CD14-positive monocyte (primary cell): ENCODE results near the gene PSKH1. TPM values are rescaled to one million over a fixed set of nuclear protein-coding genes. Genes with fewer than 3 reads are reported as not detected.
A peak's percentile ranks its signal among the peaks of the same experiment; 100 is the strongest.

Experiments
- DNase-seq, 3 donors: peaks; one replicate each; pipeline ENCODE4 v3.0.0-alpha.2; 2011 to 2022
- H2AFZ ChIP-seq: 2 replicates; pipeline ENCODE4 v1.6.0; 2012; ENCODE audit warnings: mild to moderate bottlenecking, low read depth, low read length, inconsistent platforms; ENCODE audit not compliant: insufficient read depth, poor library complexity, severe bottlenecking
- H3K27ac ChIP-seq, 2 donors: 1 replicate in 1 of 2; 2 replicates in 1 of 2; pipeline ENCODE4 v1.5.1; 2012 to 2013; ENCODE audit warnings: low read length in 2 of 2, control low read depth in 1 of 2, inconsistent platforms in 1 of 2, low read depth in 1 of 2, mild to moderate bottlenecking in 1 of 2
- H3K27me3 ChIP-seq, 2 donors: one replicate each; pipeline versions ENCODE4 v1.6.0 to v1.6.1; 2011 to 2013; ENCODE audit warnings: low read length in 2 of 2; ENCODE audit not compliant: control insufficient read depth in 2 of 2, insufficient read depth in 2 of 2
- H3K36me3 ChIP-seq, 2 donors: replicated peaks in 1 of 2; 1 replicate in 1 of 2; 2 replicates in 1 of 2; pipeline versions ENCODE4 v1.5.1 to v1.6.1; 2012 to 2013; ENCODE audit warnings: low read length in 2 of 2, control low read depth in 1 of 2, inconsistent platforms in 1 of 2, mild to moderate bottlenecking in 1 of 2; ENCODE audit not compliant: insufficient read depth in 2 of 2, control insufficient read depth in 1 of 2
- H3K4me1 ChIP-seq, 2 donors: 1 replicate in 1 of 2; 2 replicates in 1 of 2; pipeline versions ENCODE4 v1.5.1 to v1.6.1; 2012 to 2013; ENCODE audit warnings: low read length in 2 of 2, control low read depth in 1 of 2, inconsistent platforms in 1 of 2, mild to moderate bottlenecking in 1 of 2, moderate library complexity in 1 of 2; ENCODE audit not compliant: insufficient read depth in 2 of 2, control insufficient read depth in 1 of 2
- H3K4me2 ChIP-seq: replicated peaks from 2 replicates; pipeline ENCODE3; 2012; ENCODE audit warnings: low read length, moderate library complexity, mild to moderate bottlenecking; ENCODE audit not compliant: poor library complexity, severe bottlenecking; ENCODE audit errors: extremely low read depth
- H3K4me3 ChIP-seq, 3 experiments: fragments of 200-600 bp in 1 of 3; sonication (generic) in 1 of 3; replicated peaks in 1 of 3; 1 replicate in 2 of 3; 2 replicates in 1 of 3; pipeline ENCODE4 v1.5.1; 2011 to 2013; ENCODE audit warnings: low read length in 3 of 3, mild to moderate bottlenecking in 3 of 3, control low read depth in 2 of 3, low read depth in 2 of 3, inconsistent platforms in 1 of 3, moderate library complexity in 1 of 3
- H3K79me2 ChIP-seq: 2 replicates; pipeline ENCODE4 v1.6.0; 2012; ENCODE audit warnings: mild to moderate bottlenecking, control low read depth, inconsistent platforms, low read length, moderate library complexity; ENCODE audit not compliant: insufficient read depth
- H3K9ac ChIP-seq: 2 replicates; pipeline ENCODE4 v1.6.0; 2017; ENCODE audit warnings: low read length, mild to moderate bottlenecking; ENCODE audit not compliant: insufficient read depth, poor library complexity, severe bottlenecking
- H3K9me3 ChIP-seq, 2 donors: replicated peaks in 1 of 2; 1 replicate in 1 of 2; 2 replicates in 1 of 2; pipeline versions ENCODE4 v1.5.1 to v1.6.1; 2012 to 2013; ENCODE audit warnings: low read length in 2 of 2, control low read depth in 1 of 2; ENCODE audit not compliant: control insufficient read depth in 1 of 2, insufficient read depth in 1 of 2
- H4K20me1 ChIP-seq: 2 replicates; pipeline ENCODE4 v1.6.0; 2012; ENCODE audit warnings: mild to moderate bottlenecking, low read length, control low read depth, moderate library complexity; ENCODE audit not compliant: insufficient read depth
- H3K27ac Mint-ChIP-seq, 7 donors: one replicate each; pipeline ENCODE4 v1.8.0; 2020; ENCODE audit warnings: mild to moderate bottlenecking in 7 of 7, mixed read lengths in 7 of 7, moderate library complexity in 6 of 7, inconsistent platforms in 2 of 7
- H3K27me3 Mint-ChIP-seq, 3 donors: one replicate each; pipeline ENCODE4 v1.8.0; 2021 to 2022; ENCODE audit warnings: low read depth in 3 of 3, mild to moderate bottlenecking in 3 of 3, mixed read lengths in 3 of 3, moderate library complexity in 3 of 3, inconsistent platforms in 1 of 3
- H3K36me3 Mint-ChIP-seq, 2 donors: one replicate each; pipeline ENCODE4 v1.8.0; 2020; ENCODE audit warnings: mixed read lengths in 2 of 2, inconsistent platforms in 1 of 2, mild to moderate bottlenecking in 1 of 2
- H3K4me1 Mint-ChIP-seq: one replicate; pipeline ENCODE4 v1.8.0; 2020; ENCODE audit warnings: mild to moderate bottlenecking, mixed read lengths
- H3K4me3 Mint-ChIP-seq, 2 donors: one replicate each; pipeline ENCODE4 v1.8.0; 2020; ENCODE audit warnings: mild to moderate bottlenecking in 2 of 2, mixed read lengths in 2 of 2, moderate library complexity in 1 of 2
- H3K9me3 Mint-ChIP-seq, 7 donors: one replicate each; pipeline ENCODE4 v1.8.0; 2020 to 2022; ENCODE audit warnings: mixed read lengths in 7 of 7, mild to moderate bottlenecking in 6 of 7, moderate library complexity in 6 of 7, inconsistent platforms in 2 of 7
- WGBS: methylation state at CpG from one replicate; pipeline ENCODE4 v1.1.5; 2013; ENCODE audit warnings: missing lambda C conversion rate; ENCODE audit not compliant: insufficient coverage; 5-methylcytosine and 5-hydroxymethylcytosine counted together
- intact Hi-C, 2 donors: fragments of 100-400 bp; cut with micrococcal nuclease; formaldehyde crosslinking; loops; one replicate each; pipeline versions ENCODE4 v1.15.0 to v1.15.1; 2023
- polyA plus RNA-seq, 3 donors: library from polyadenylated mRNA; depleted of rRNA in 1 of 3; unstranded in 2 of 3; stranded (reverse) in 1 of 3; fragments of 300-500 nt in 2 of 3; fragments of >200 nt in 1 of 3; fragmentation: Illumina TruSeq in 2 of 3; gene quantifications; 1 replicate in 2 of 3; 2 replicates in 1 of 3; pipeline ENCODE4 v1.2.3, GENCODE V29; 2012 to 2021
- TF ChIP-seq, protein P1 (sequence below): fragments of 200-600 bp; IDR thresholded peaks from one replicate; pipeline ENCODE4 v1.8.0; 2022; ENCODE audit warnings: antibody characterized with exemption, mild to moderate bottlenecking

PSKH1 gene
- polyA plus RNA-seq, 3 donors: 11.0 to 19.7 (median 16.8) TPM

DNA sequence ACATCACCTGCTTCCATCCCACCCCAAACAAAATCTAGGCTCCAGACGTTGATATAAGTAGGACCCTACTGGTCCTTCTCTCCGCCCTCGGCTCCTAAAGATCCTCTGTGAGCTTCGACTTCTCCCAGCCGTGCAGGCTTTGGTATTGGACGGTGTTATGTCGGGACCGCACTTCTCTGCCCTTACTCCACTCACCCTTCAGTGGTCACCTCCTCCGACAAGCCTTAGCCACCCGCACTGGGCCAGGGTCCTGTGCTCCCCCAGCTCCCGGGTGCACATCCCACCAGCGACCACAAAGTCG lies 42.0 kb downstream of the PSKH1 start:
- H3K9me3 Mint-ChIP-seq: peaks cover 0 to 1% (median 0%) of the 10 kb centered on the region in 7 donors
- no peak for DNase-seq
- peaks cover 36 to 65% of the 10 kb centered on the region in 2 donors for H3K36me3 Mint-ChIP-seq
- intact Hi-C loops: loop anchor here (5.0 to 10.0 kb wide), 5 partner anchors 43 to 128 kb away; partner anchors contain the start of genes EDC4 (in 1 of the 2), PSKH1 (in 1 of the 2), RANBP10 (in 1 of the 2) and TSNAXIP1 (in 1 of the 2)
- peak overlapping the region; percentile 75 for H3K4me2 ChIP-seq
- peaks cover 30% of the 10 kb centered on the region for H3K79me2 ChIP-seq
- WGBS: 93% methylated on average over 13 of the region's 13 CpGs
- H3K36me3 ChIP-seq: peaks cover 40 to 50% of the 10 kb centered on the region in 2 donors
- H3K4me3 ChIP-seq: peak overlapping the region in 2 of 3 experiments; percentile 90 to 93
- H3K4me1 ChIP-seq: peaks cover 25 to 36% of the 10 kb centered on the region in 2 donors
- peak overlapping the region; percentile 41 to 93 for H3K27ac ChIP-seq
- H3K27me3 ChIP-seq: no peaks in the 10 kb centered on the region
- H3K27ac Mint-ChIP-seq: peak overlapping the region in 6 of 7 donors; percentile 91 to 98 (median 96)
- peak overlapping the region; percentile 98 to 99 for H3K4me3 Mint-ChIP-seq
- H3K4me1 Mint-ChIP-seq: peaks cover 32% of the 10 kb centered on the region
- TF ChIP-seq, protein P1, sequence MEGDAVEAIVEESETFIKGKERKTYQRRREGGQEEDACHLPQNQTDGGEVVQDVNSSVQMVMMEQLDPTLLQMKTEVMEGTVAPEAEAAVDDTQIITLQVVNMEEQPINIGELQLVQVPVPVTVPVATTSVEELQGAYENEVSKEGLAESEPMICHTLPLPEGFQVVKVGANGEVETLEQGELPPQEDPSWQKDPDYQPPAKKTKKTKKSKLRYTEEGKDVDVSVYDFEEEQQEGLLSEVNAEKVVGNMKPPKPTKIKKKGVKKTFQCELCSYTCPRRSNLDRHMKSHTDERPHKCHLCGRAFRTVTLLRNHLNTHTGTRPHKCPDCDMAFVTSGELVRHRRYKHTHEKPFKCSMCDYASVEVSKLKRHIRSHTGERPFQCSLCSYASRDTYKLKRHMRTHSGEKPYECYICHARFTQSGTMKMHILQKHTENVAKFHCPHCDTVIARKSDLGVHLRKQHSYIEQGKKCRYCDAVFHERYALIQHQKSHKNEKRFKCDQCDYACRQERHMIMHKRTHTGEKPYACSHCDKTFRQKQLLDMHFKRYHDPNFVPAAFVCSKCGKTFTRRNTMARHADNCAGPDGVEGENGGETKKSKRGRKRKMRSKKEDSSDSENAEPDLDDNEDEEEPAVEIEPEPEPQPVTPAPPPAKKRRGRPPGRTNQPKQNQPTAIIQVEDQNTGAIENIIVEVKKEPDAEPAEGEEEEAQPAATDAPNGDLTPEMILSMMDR: no peak
- H4K20me1 ChIP-seq: peaks cover 59% of the 10 kb centered on the region
- H3K9me3 ChIP-seq: no peaks in the 10 kb centered on the region
- no peak overlapping the region for H2AFZ ChIP-seq
- H3K9ac ChIP-seq: no peak overlapping the region
- H3K27me3 Mint-ChIP-seq: peaks cover 0 to 2% (median 0%) of the 10 kb centered on the region in 3 donors

DNA sequence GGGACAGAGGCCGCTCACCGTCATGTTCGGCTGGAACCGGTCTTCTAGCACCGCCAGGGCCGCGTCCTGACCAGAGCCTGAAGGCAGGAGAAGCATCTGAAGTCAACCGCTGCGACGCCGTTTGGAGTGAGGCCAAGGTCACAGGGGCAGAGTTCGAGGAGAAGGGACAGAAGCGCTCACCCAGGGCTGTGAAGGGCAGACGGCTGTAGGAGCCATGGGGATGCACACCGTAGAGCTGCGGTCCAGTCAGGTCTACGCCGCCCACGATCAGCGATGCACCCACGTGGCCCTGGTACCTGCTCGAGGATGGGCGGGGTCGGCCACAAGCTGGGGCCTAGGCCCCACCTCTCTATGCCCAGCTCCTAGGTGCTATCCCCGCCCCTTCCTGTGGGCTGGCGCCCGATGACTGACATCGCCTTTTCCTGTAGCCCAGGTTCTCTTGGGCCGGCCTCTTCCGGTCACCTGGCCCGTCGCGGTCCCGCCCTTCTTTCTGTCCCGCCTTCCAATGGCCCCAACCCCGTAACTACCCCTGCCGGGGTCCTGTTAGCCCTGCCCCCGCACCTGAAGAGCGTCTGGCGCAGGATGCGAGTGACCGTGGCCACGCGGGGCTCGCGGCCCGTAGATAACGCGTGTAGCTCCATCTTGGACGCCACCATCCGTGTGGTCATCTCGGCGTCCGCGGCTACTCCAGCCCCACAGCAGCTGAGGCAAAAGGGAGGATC lies 42.5 kb downstream of the PSKH1 start:
- peaks cover 0 to 2% (median 0%) of the 10 kb centered on the region in 3 donors for H3K27me3 Mint-ChIP-seq
- peak overlapping the region; percentile 98 to 99 for H3K4me3 Mint-ChIP-seq
- Histone ChIP-seq H3K9ac (peak overlapping the region; percentile 81), H3K27ac (peak overlapping the region; percentile 89 to 93), H2AFZ (peak overlapping the region; percentile 70), H3K9me3 (no peaks in the 10 kb centered on the region), H3K4me3 (peak overlapping the region; percentile 84 to 93 (median 90)), H3K4me2 (peak overlapping the region; percentile 75), H4K20me1 (peaks cover 55% of the 10 kb centered on the region), H3K79me2 (peaks cover 30% of the 10 kb centered on the region), H3K4me1 (peaks cover 29 to 40% of the 10 kb centered on the region in 2 donors), H3K27me3 (no peaks in the 10 kb centered on the region), H3K36me3 (peaks cover 38 to 45% of the 10 kb centered on the region in 2 donors)
- H3K9me3 Mint-ChIP-seq: peaks cover 0 to 1% (median 0%) of the 10 kb centered on the region in 7 donors
- DNase-seq: peak; percentile 78 to 86 (median 82)
- TF ChIP-seq, protein P1: no peak
- H3K36me3 Mint-ChIP-seq: peaks cover 30 to 61% of the 10 kb centered on the region in 2 donors
- intact Hi-C loops: loop anchor here (5.0 to 10.0 kb wide), 5 partner anchors 43 to 128 kb away; partner anchors contain the start of genes EDC4 (in 1 of the 2), PSKH1 (in 1 of the 2), RANBP10 (in 1 of the 2) and TSNAXIP1 (in 1 of the 2)
- H3K4me1 Mint-ChIP-seq: peaks cover 36% of the 10 kb centered on the region
- H3K27ac Mint-ChIP-seq: peak overlapping the region; percentile 91 to 98 (median 96)
- 13% methylated on average over 55 of the region's 55 CpGs for WGBS
